Astrocyte of the cerebellum (primary cell): Measurements from ENCODE around the gene PARP16.

Source experiments
- DNase-seq: peaks from one replicate; pipeline ENCODE4 v3.0.0-alpha.2; 2011; ENCODE audit warnings: low read depth
- H3K4me3 ChIP-seq: 2 replicates; pipeline ENCODE4 v1.5.1; 2011; ENCODE audit warnings: mild to moderate bottlenecking, low read depth, low read length, moderate library complexity
- CTCF ChIP-seq: IDR thresholded peaks from 2 replicates; pipeline ENCODE4 v1.5.1; 2012; ENCODE audit warnings: low read length, low read depth, moderate library complexity, mild to moderate bottlenecking; ENCODE audit errors: missing control alignments
- in situ Hi-C: cut with HindIII; loops from 2 replicates; pipeline ENCODE4 v1.10.0; 2017; ENCODE audit warnings: low sequenced_read_pairs

Gene PARP16

DNA sequence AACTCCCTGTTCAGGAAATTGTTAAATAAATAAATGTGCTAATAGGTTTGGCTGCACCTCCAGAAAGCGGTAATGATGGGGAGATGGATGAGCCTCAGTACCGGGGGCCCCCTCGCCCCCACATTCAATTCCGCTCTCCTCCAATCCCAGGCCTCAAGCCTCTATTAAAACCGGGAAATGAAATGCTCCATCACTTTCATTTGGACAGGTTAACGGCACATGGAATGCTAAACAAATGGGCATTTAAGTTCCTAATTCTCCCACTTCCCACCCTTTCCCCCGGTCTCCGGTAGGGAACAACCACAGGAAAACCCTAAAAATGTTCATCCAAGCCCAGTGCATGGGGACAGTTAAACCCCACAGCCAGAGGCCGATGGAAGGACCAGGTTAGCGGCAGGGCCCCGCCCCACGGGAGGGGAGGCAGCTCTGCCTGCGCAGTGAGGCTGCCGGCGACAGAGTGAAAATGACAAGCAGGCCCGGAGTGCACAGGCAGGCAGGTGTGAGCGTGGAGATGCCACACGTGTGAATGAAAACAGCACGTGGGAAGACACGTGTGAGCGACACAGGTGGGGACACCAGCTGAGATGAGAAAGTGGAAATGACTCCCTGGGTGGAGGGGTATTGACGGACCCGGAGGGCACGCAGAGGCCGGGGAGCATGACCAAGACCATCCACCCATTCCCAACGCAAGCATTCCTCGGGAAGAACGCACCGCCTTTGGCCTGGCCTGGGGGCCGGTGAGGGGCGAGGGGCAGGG lies 45.9 kb upstream of the PARP16 start:
- H3K4me3 ChIP-seq = no peak overlapping the region
- in situ Hi-C loops = no loop called here
- no peak for DNase-seq
- no peak for TF ChIP-seq CTCF

- no peak overlapping the region for H3K4me3 ChIP-seq
- DNase-seq = no peak
- TF ChIP-seq CTCF = no peak
- in situ Hi-C loops = no loop called here
These were observed 45.1 kb upstream of the PARP16 start for GRCh38 chr15:65331811-65332210.

DNA sequence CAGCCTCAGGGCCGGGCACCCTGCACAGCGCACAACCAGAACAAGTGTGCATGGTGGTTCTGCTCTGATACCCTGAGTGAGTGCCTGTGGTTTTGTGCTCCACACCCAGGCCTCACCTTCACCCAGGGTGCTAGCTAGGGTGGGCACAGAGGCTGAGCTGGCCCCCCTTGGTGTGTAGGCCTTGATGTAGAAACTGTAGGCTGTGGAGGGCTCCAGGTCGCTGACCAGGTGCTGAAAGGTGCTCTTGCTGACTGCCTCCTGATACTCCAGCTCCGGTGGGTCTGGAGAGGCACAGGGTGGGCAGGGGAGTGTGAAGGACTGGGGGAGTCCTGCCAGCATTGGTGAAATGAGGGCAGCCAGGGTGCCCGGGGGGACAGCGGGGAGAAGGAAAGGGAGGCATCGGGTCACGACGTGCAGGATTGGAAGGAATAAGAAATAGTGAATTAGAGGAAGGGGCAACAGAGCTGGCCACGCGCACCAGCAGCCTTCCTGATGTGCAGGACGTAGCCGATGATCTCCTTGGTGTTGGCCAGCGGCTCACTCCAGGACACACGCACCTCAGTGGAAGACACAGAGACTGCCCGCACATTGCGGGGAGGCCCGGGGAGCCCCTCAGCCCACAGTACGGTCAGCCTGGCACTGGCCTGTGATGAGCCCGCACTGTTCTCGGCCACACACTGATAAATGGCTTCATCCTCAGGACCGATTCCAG lies 44.4 kb upstream of the PARP16 start:
- no peak for TF ChIP-seq CTCF

DNA sequence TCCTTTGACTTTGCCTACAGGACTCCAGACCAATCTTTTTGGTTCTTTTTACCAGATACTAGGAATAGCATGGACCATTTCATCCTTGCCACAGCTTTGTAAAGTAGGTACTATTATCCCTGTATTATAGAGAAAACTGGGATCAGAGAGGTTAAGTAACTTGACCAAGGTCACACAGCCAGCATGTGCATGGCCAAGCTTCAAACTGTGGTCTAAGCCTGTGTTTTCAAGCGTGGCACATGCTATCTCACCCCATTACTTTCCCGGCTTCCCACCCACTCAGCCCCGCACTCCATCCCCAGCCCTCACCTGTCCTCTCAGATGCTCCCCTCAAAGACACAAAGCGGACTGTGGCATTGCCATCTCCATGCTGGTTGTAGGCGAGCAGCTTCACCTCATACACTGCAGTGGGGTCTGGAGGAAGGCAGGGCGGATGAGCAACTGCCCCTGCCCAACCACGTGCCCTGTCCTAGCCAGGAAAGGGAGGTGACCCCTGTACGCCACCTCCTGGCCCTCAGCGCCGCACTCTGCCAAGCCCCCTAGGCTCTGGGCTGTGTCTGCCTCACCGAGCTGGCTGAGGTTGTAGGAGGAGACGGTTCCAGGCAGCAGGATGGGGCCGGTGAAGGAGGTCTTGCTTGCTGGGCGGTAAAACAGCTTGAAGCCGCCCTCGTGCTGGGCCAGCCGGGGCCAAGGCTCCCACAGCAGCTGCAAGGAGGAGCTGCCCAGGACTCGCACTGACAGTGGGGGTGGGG lies 43.5 kb upstream of the PARP16 start:
- no peak overlapping the region for H3K4me3 ChIP-seq
- no peak for TF ChIP-seq CTCF
- DNase-seq = no peak
- in situ Hi-C loops = loop anchor here (10.0 kb wide), 1 partner anchor 45 kb away; the partner anchor contains the start of gene IGDCC3

More for the DNA sequence above, 44.4 kb upstream of the PARP16 start:
- DNase-seq = no peak
- no peak overlapping the region for H3K4me3 ChIP-seq
- in situ Hi-C loops = no loop called here

DNA sequence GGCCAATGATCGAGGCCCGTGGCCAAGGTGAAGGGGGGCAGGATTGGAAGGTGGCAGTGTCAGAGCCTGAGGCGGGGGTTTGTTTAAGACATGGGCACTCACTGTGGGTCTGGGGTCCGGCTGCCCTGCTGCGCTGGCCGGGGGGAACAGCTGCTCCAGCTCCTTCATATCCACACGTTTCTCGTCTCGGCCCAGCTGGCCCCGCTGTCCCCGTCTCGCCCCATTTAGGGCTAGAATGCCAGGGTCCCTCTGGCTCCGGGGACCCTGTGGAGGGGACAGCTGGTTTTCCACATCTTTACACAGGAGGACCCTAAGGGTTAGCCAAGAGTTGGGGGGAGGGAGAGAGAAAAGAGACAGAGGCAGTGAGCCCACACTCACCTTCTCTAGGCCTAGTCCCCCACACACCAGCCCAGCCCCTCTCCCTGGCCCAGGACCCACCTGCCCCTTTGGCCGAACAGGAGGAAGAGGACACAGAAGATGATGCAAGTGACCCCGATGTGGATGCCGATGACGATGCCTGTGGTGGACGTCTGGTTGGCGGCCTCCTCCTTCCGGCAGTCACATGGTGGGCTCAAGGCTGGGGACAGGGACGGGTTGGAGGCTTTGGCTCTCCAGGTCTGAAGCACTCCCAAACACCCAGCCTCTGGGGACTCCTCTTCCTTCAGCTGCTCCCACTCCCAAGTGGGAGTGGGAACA lies 42.8 kb upstream of the PARP16 start:
- H3K4me3 ChIP-seq = no peak overlapping the region
- TF ChIP-seq CTCF = no peak
- DNase-seq = no peak
- in situ Hi-C loops = loop anchor here (10.0 kb wide), 1 partner anchor 45 kb away; the partner anchor contains the start of gene IGDCC3
